GM19099 (cell line): ENCODE measurements around the gene MGAT4C.

Experiments used
- POLR2A ChIP-seq: IDR thresholded peaks from 3 replicates; pipeline ENCODE4 v1.6.1; 2011; ENCODE audit warnings: low read depth; ENCODE audit not compliant: insufficient read length; ENCODE audit errors: extremely low read depth

Gene MGAT4C

GRCh38 chr12:86247871-86248270 lies 8.3 kb downstream of the MGAT4C start:
- TF ChIP-seq POLR2A, result no peak

GRCh38 chr12:86241600-86241999 lies 14.6 kb downstream of the MGAT4C start:
- no peak for TF ChIP-seq POLR2A

- TF ChIP-seq POLR2A, result no peak
These were observed 21.8 kb downstream of the MGAT4C start for GRCh38 chr12:86234316-86234855.

GRCh38 chr12:86233126-86233525 lies 23.1 kb downstream of the MGAT4C start:
- TF ChIP-seq POLR2A, result no peak

GRCh38 chr12:86230516-86231146 lies 25.6 kb downstream of the MGAT4C start:
- TF ChIP-seq POLR2A, result no peak

- TF ChIP-seq POLR2A, result no peak
These were observed 26.4 kb downstream of the MGAT4C start for GRCh38 chr12:86229772-86230171.

GRCh38 chr12:86228656-86229055 lies 27.5 kb downstream of the MGAT4C start:
- no peak for TF ChIP-seq POLR2A

GRCh38 chr12:86226481-86226880 lies 29.7 kb downstream of the MGAT4C start:
- no peak for TF ChIP-seq POLR2A

- TF ChIP-seq POLR2A, result no peak
These were observed 39.6 kb downstream of the MGAT4C start for GRCh38 chr12:86216591-86216990.

- TF ChIP-seq POLR2A, result no peak
These were observed 43.2 kb downstream of the MGAT4C start for GRCh38 chr12:86213012-86213411.

GRCh38 chr12:86198696-86199444 lies 57.3 kb downstream of the MGAT4C start:
- no peak for TF ChIP-seq POLR2A

GRCh38 chr12:86196465-86196864 lies 59.7 kb downstream of the MGAT4C start:
- TF ChIP-seq POLR2A, result no peak

GRCh38 chr12:86194721-86195120 lies 61.5 kb downstream of the MGAT4C start:
- no peak for TF ChIP-seq POLR2A

GRCh38 chr12:86193931-86194330 lies 62.3 kb downstream of the MGAT4C start:
- TF ChIP-seq POLR2A, result no peak

- no peak for TF ChIP-seq POLR2A
These were observed 68.0 kb downstream of the MGAT4C start for GRCh38 chr12:86188226-86188625.

GRCh38 chr12:86186449-86186848 lies 69.7 kb downstream of the MGAT4C start:
- TF ChIP-seq POLR2A, result no peak
